ENCODE results near the gene TNFAIP3.

- no peak for TF ChIP-seq CTCF (IDR thresholded peaks at IDR 0.05)
- TF ChIP-seq POLR2A (IDR thresholded peaks at IDR 0.05) = no peak
These were observed 36.3 kb downstream of the TNFAIP3 start for GRCh38 chr6:137903274-137903932.

Data from thyroid gland (tissue), 4 donors.